Neural cell (in vitro differentiated cells): ENCODE data around the gene SHISA7. TPM values are rescaled to one million over a fixed set of nuclear protein-coding genes. Genes with fewer than 3 reads are reported as not detected.

ENCODE experiments used
- H2AFZ ChIP-seq: fragments of 200-600, 300-800 bp; sonication (generic), shearing (Covaris generic); 2 replicates; pipeline ENCODE4 v1.6.0; 2014; ENCODE audit warnings: low read depth, mild to moderate bottlenecking, antibody characterized with exemption, low read length, moderate library complexity
- H3F3A ChIP-seq: fragments of 200-600 bp; shearing (Covaris generic); 2 replicates; pipeline ENCODE4 v1.6.1; 2016; ENCODE audit warnings: mild to moderate bottlenecking, moderate library complexity, mixed read lengths, antibody characterized with exemption, low read length; ENCODE audit not compliant: insufficient read depth, poor library complexity, severe bottlenecking
- H3K27ac ChIP-seq: fragments of 200-600, 300-800 bp; sonication (generic), shearing (Covaris generic); 2 replicates; pipeline ENCODE4 v1.5.1; 2014; ENCODE audit warnings: mild to moderate bottlenecking, low read length, moderate library complexity
- H3K27me3 ChIP-seq: fragments of 300-800, 200-600 bp; sonication (generic), shearing (Covaris generic); 2 replicates; pipeline ENCODE4 v1.6.0; 2014; ENCODE audit warnings: mild to moderate bottlenecking, low read depth, low read length, moderate library complexity; ENCODE audit not compliant: insufficient read depth
- H3K36me3 ChIP-seq: fragments of 300-800, 200-600 bp; sonication (generic), shearing (Covaris generic); 2 replicates; pipeline ENCODE4 v1.5.1; 2014; ENCODE audit warnings: mild to moderate bottlenecking, antibody characterized with exemption, low read length, moderate library complexity; ENCODE audit not compliant: insufficient read depth
- H3K4me2 ChIP-seq: fragments of 300-800, 200-600 bp; sonication (generic), shearing (Covaris generic); 2 replicates; pipeline ENCODE4 v1.6.0; 2014; ENCODE audit warnings: mild to moderate bottlenecking, low read length
- H3K4me3 ChIP-seq: fragments of 300-800, 200-600 bp; sonication (generic), shearing (Covaris generic); 2 replicates; pipeline ENCODE4 v1.5.1; 2014; ENCODE audit warnings: mild to moderate bottlenecking, low read length, moderate library complexity
- H3K79me2 ChIP-seq: fragments of 200-600 bp; shearing (Covaris generic); replicated peaks from 2 replicates; pipeline ENCODE4 v1.6.0; 2014; ENCODE audit warnings: mild to moderate bottlenecking, low read length, moderate library complexity; ENCODE audit not compliant: insufficient read depth
- H3K9ac ChIP-seq: fragments of 300-800, 200-600 bp; sonication (generic), shearing (Covaris generic); 2 replicates; pipeline ENCODE4 v1.6.1; 2016; ENCODE audit warnings: mild to moderate bottlenecking, low read length, mixed read lengths
- H3K9me2 ChIP-seq: fragments of 200-600 bp; shearing (Covaris generic); 2 replicates; pipeline ENCODE4 v1.6.1; 2016; ENCODE audit warnings: mild to moderate bottlenecking, low read length, mixed read lengths; ENCODE audit not compliant: insufficient read depth
- H3K9me3 ChIP-seq: fragments of 200-600, 300-800 bp; sonication (generic), shearing (Covaris generic); 2 replicates; pipeline ENCODE4 v1.6.1; 2016; ENCODE audit warnings: mild to moderate bottlenecking, mixed run types, low read length, moderate library complexity, mixed read lengths
- H4K20me1 ChIP-seq: fragments of 200-600 bp; shearing (Covaris generic); 2 replicates; pipeline ENCODE4 v1.6.1; 2016; ENCODE audit warnings: mild to moderate bottlenecking, mixed run types; ENCODE audit not compliant: insufficient read depth
- CTCF ChIP-seq: fragments of 450-650 bp; IDR thresholded peaks from 2 replicates; pipeline ENCODE4 v1.5.1; 2014; ENCODE audit warnings: antibody characterized with exemption, mild to moderate bottlenecking, moderate library complexity; ENCODE audit not compliant: poor library complexity, severe bottlenecking
- EP300 ChIP-seq: fragments of 450-650 bp; conservative IDR thresholded peaks from 2 replicates; pipeline ENCODE4 v1.6.1; 2014; ENCODE audit warnings: antibody characterized with exemption, mild to moderate bottlenecking, moderate library complexity; ENCODE audit not compliant: poor library complexity, severe bottlenecking
- EZH2 ChIP-seq: fragments of 200-600, 300-800 bp; shearing (Covaris generic), sonication (generic); IDR thresholded peaks from 2 replicates; pipeline ENCODE4 v1.6.1; 2014; ENCODE audit warnings: antibody characterized with exemption, low read length, borderline replicate concordance, mild to moderate bottlenecking; ENCODE audit not compliant: insufficient read depth, poor library complexity, severe bottlenecking
- MXI1 ChIP-seq: fragments of 450-650 bp; conservative IDR thresholded peaks from 2 replicates; pipeline ENCODE4 v1.6.1; 2014; ENCODE audit warnings: antibody characterized with exemption, mild to moderate bottlenecking; ENCODE audit not compliant: poor library complexity, severe bottlenecking
- POLR2AphosphoS5 ChIP-seq: IDR thresholded peaks from 2 replicates; pipeline ENCODE4 v1.6.1; 2012
- RAD21 ChIP-seq: fragments of 450-650 bp; conservative IDR thresholded peaks from 2 replicates; pipeline ENCODE4 v1.6.1; 2014; ENCODE audit warnings: antibody characterized with exemption, mild to moderate bottlenecking, moderate library complexity
- REST ChIP-seq: IDR thresholded peaks from 2 replicates; pipeline ENCODE4 v1.6.1; 2012; ENCODE audit warnings: borderline replicate concordance
- SMC3 ChIP-seq: fragments of 450-650 bp; conservative IDR thresholded peaks from 2 replicates; pipeline ENCODE4 v1.6.1; 2014; ENCODE audit warnings: antibody characterized with exemption, mild to moderate bottlenecking, moderate library complexity; ENCODE audit not compliant: poor library complexity
- TAF1 ChIP-seq: IDR thresholded peaks from 2 replicates; pipeline ENCODE4 v1.6.1; 2012; ENCODE audit warnings: low read depth
- polyA plus RNA-seq: library from polyadenylated mRNA; depleted of rRNA; stranded (reverse); fragments of >200 nt; gene quantifications from 2 replicates; pipeline ENCODE4 v1.2.3, GENCODE V29; 2014

SHISA7 gene
- polyA plus RNA-seq, 1 donor from 2014 or later, result 4.5 TPM

- H4K20me1 ChIP-seq, result no peaks in the 10 kb centered on the region
- TF ChIP-seq RAD21, result peak; percentile 21
- TF ChIP-seq EP300, result peak; percentile 54
- peak; percentile 73 for TF ChIP-seq TAF1
- peak; percentile 95 for TF ChIP-seq POLR2AphosphoS5
- TF ChIP-seq EZH2, result no peak
- TF ChIP-seq REST, result peak; percentile 60
- TF ChIP-seq MXI1, result peak; percentile 92
- TF ChIP-seq CTCF, result no peak
- TF ChIP-seq SMC3, result no peak
- H3K9me3 ChIP-seq, result no peaks in the 10 kb centered on the region
- no peaks in the 10 kb centered on the region for H3K36me3 ChIP-seq
- peak within 1 kb of the TSS; percentile 71 for H2AFZ ChIP-seq
- no peaks in the 10 kb centered on the region for H3K27me3 ChIP-seq
- H3K79me2 ChIP-seq, result peaks cover 8% of the 10 kb centered on the region
- peak within 1 kb of the TSS; percentile 77 for H3K9ac ChIP-seq
- H3K4me3 ChIP-seq, result peak within 1 kb of the TSS; percentile 66
- H3K27ac ChIP-seq, result peak within 1 kb of the TSS; percentile 98
- H3F3A ChIP-seq, result no peaks in the 10 kb centered on the region
- H3K9me2 ChIP-seq, result no peaks in the 10 kb centered on the region
- peak within 1 kb of the TSS; percentile 94 for H3K4me2 ChIP-seq
These were observed 33.1 kb upstream of the SHISA7 start, which contains the start of gene ZNF628 for GRCh38 chr19:55476100-55476775. Gene ZNF628, plus strand, starts transcription at chr19:55476617. Its CDS starts 3,294 bp downstream, at chr19:55479911.

GRCh38 chr19:55474269-55475265 is 31.5 kb upstream of the SHISA7 start:
- Histone ChIP-seq H3F3A (no peaks in the 10 kb centered on the region), H3K9ac (no peak overlapping the region), H3K9me3 (no peaks in the 10 kb centered on the region), H2AFZ (no peak overlapping the region), H3K27ac (no peak overlapping the region), H3K36me3 (no peaks in the 10 kb centered on the region), H3K4me3 (no peak overlapping the region), H3K79me2 (peaks cover 8% of the 10 kb centered on the region), H4K20me1 (no peaks in the 10 kb centered on the region), H3K27me3 (no peaks in the 10 kb centered on the region), H3K9me2 (no peaks in the 10 kb centered on the region), H3K4me2 (no peak overlapping the region)
- TF ChIP-seq EZH2, result no peak
- TF ChIP-seq RAD21, result no peak
- no peak for TF ChIP-seq TAF1
- TF ChIP-seq MXI1, result no peak
- no peak for TF ChIP-seq REST
- no peak for TF ChIP-seq SMC3
- no peak for TF ChIP-seq CTCF
- TF ChIP-seq POLR2AphosphoS5, result no peak
- no peak for TF ChIP-seq EP300
